Prostate gland (tissue), 2 donors: ENCODE results near the gene PDE4D. TPM values are rescaled to one million over a fixed set of nuclear protein-coding genes. Genes with fewer than 3 reads are reported as not detected.
"Not testable (repeated sequence)": the region's sequence is repeated elsewhere in the genome, so short reads cannot be mapped to it uniquely, and the experiment has no call there.

Experiments used
- DNase-seq: peaks from one replicate; pipeline ENCODE4 v3.0.0-alpha.2; 2019; ENCODE audit warnings: low spot score
- H3K27ac ChIP-seq, 2 donors: fragments of 200-600 bp; sonication (generic); 2 replicates each; pipeline ENCODE4 v1.5.1; 2017 to 2019
- H3K27me3 ChIP-seq: fragments of 200-600 bp; sonication (generic); replicated peaks from 2 replicates; pipeline ENCODE4 v1.5.1; 2019; ENCODE audit not compliant: insufficient read depth
- H3K36me3 ChIP-seq, 2 donors: fragments of 200-600 bp; sonication (generic); 1 replicate in 1 of 2; 2 replicates in 1 of 2; pipeline versions ENCODE4 v1.5.1 to v1.8.1; 2017 to 2019
- H3K4me1 ChIP-seq: fragments of 200-600 bp; sonication (generic); replicated peaks from 2 replicates; pipeline ENCODE4 v1.5.1; 2019
- H3K4me3 ChIP-seq, 2 donors: fragments of 200-600 bp; sonication (generic); 2 replicates each; pipeline ENCODE4 v1.5.1; 2017 to 2019
- H3K9me3 ChIP-seq: fragments of 200-600 bp; sonication (generic); 2 replicates; pipeline ENCODE4 v1.5.1; 2017
- POLR2A ChIP-seq: fragments of 450-650 bp; IDR thresholded peaks from one replicate; pipeline ENCODE4 v1.6.1; 2016; ENCODE audit warnings: antibody characterized with exemption, mild to moderate bottlenecking
- POLR2AphosphoS5 ChIP-seq: sonication (generic); formaldehyde crosslinking; IDR thresholded peaks from one replicate; pipeline ENCODE4 v1.6.1; 2017; ENCODE audit warnings: antibody characterized with exemption
- WGBS: methylation state at CpG from one replicate; pipeline ENCODE4 v1.1.5; 2018; 5-methylcytosine and 5-hydroxymethylcytosine counted together
- intact Hi-C: fragments of 100-400 bp; cut with DNase I; formaldehyde crosslinking; loops from one replicate; pipeline ENCODE4 v1.14.2; 2022
- total RNA-seq, 2 donors: library from RNA; depleted of rRNA; stranded (reverse); fragments of >200 nt; gene quantifications; one replicate each; pipeline ENCODE4 v1.1.0, GENCODE V29; 2016
- TF ChIP-seq, protein P1 (sequence below), 4 experiments: fragments of 200-600 bp in 2 of 4; fragments of 450-650 bp in 2 of 4; sonication (generic) in 2 of 4; IDR thresholded peaks; 1 replicate in 3 of 4; 2 replicates in 1 of 4; pipeline ENCODE4 v1.5.1; 2016 to 2019; ENCODE audit warnings: antibody characterized with exemption in 4 of 4, mild to moderate bottlenecking in 2 of 4, moderate library complexity in 2 of 4

Gene PDE4D
- total RNA-seq, 2 donors from 2014 or later = 64.2 to 75.6 TPM

- 83% methylated on average over 3 of the region's 3 CpGs for WGBS
Measured at GRCh38 chr5:59000211-59000610, 893.3 kb downstream of the PDE4D start.

GRCh38 chr5:58999804-59000203 is 893.7 kb downstream of the PDE4D start:
- no peak overlapping the region for H3K27ac ChIP-seq
- H3K27me3 ChIP-seq = no peaks in the 10 kb centered on the region
- no peak for TF ChIP-seq POLR2AphosphoS5
- H3K9me3 ChIP-seq = no peaks in the 10 kb centered on the region
- H3K36me3 ChIP-seq = no peaks in the 10 kb centered on the region
- 97% methylated on average over 7 of the region's 7 CpGs for WGBS
- H3K4me3 ChIP-seq = no peak overlapping the region
- intact Hi-C loops = loop anchor here (10.0 kb wide), 1 partner anchor 105 kb away; no protein-coding TSS in a partner anchor
- H3K4me1 ChIP-seq = no peaks in the 10 kb centered on the region
- no peak for DNase-seq

More at GRCh38 chr5:59000211-59000610, 893.3 kb downstream of the PDE4D start:
- Histone ChIP-seq H3K9me3 (no peaks in the 10 kb centered on the region), H3K4me1 (no peaks in the 10 kb centered on the region), H3K27me3 (no peaks in the 10 kb centered on the region), H3K27ac (no peak overlapping the region), H3K36me3 (no peaks in the 10 kb centered on the region), H3K4me3 (no peak overlapping the region)
- intact Hi-C loops = loop anchor here (10.0 kb wide), 1 partner anchor 105 kb away; no protein-coding TSS in a partner anchor
- DNase-seq = no peak
- TF ChIP-seq, protein P1, sequence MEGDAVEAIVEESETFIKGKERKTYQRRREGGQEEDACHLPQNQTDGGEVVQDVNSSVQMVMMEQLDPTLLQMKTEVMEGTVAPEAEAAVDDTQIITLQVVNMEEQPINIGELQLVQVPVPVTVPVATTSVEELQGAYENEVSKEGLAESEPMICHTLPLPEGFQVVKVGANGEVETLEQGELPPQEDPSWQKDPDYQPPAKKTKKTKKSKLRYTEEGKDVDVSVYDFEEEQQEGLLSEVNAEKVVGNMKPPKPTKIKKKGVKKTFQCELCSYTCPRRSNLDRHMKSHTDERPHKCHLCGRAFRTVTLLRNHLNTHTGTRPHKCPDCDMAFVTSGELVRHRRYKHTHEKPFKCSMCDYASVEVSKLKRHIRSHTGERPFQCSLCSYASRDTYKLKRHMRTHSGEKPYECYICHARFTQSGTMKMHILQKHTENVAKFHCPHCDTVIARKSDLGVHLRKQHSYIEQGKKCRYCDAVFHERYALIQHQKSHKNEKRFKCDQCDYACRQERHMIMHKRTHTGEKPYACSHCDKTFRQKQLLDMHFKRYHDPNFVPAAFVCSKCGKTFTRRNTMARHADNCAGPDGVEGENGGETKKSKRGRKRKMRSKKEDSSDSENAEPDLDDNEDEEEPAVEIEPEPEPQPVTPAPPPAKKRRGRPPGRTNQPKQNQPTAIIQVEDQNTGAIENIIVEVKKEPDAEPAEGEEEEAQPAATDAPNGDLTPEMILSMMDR (IDR thresholded peaks at IDR 0.05) = no peak
- TF ChIP-seq POLR2AphosphoS5 (no peak), POLR2A (no peak)

DNA sequence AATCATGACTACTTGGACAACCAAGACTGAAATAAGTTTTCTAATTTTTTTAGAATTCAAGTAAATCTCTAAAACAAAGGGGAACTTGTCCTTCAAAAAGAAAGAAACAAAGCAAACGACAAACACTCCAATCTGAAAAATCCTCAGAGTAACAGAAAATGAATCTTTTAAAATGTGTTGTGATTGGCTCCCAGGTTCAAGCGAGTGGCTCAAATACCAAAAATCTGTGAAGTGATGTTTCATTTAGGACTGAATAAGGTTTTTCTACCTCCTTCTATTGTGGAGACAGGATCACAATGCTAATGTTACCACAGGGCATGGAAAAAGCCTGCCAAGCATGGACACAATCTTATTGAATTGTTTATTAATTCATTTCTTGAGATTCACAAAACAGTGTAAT is 895.0 kb downstream of the PDE4D start:
- TF ChIP-seq POLR2A (no peak), POLR2AphosphoS5 (no peak)
- TF ChIP-seq, protein P1 (IDR thresholded peaks at IDR 0.05) = no peak
- intact Hi-C loops = no loop called here
- 60% methylated on average over 2 of the region's 2 CpGs for WGBS

GRCh38 chr5:58995779-58996178 is 897.7 kb downstream of the PDE4D start:
- H3K4me1 ChIP-seq, H3K9me3 ChIP-seq, H3K27me3 ChIP-seq, H3K27ac ChIP-seq, H3K36me3 ChIP-seq, DNase-seq, H3K4me3 ChIP-seq, intact Hi-C loops: not testable (repeated sequence)
- WGBS = 92% methylated on average over 3 of the region's 3 CpGs

More for the DNA sequence above, 895.0 kb downstream of the PDE4D start:
- H3K27ac ChIP-seq = no peak overlapping the region
- no peaks in the 10 kb centered on the region for H3K27me3 ChIP-seq
- DNase-seq = no peak
- H3K4me1 ChIP-seq = no peaks in the 10 kb centered on the region
- H3K9me3 ChIP-seq = no peaks in the 10 kb centered on the region
- H3K4me3 ChIP-seq = no peak overlapping the region
- no peaks in the 10 kb centered on the region for H3K36me3 ChIP-seq

DNA sequence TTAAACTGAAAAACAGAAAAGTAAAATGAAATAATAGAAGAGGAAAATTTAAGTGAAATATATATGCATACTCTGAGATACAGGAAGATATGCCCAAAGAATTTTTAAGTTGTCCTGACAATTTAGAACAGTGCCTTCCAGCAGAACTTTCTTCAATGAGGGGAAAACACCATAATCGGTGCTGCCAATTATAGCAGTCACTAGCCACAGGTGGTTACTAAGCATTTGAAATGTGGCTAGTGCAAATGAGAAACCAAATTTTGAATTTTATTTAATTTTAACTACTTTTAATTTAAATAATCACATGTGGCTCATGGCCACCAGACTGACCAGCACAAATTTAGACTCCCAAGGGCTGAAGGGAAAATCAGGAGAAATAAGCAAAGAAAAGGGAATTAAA is 900.1 kb downstream of the PDE4D start:
- Histone ChIP-seq H3K4me3 (no peak overlapping the region), H3K4me1 (no peaks in the 10 kb centered on the region), H3K27ac (no peak overlapping the region), H3K27me3 (no peaks in the 10 kb centered on the region), H3K36me3 (no peaks in the 10 kb centered on the region), H3K9me3 (no peaks in the 10 kb centered on the region)
- TF ChIP-seq POLR2A = no peak
- TF ChIP-seq, protein P1 (IDR thresholded peaks at IDR 0.05) = no peak
- no peak for TF ChIP-seq POLR2AphosphoS5
- no peak for DNase-seq
- WGBS = 84% methylated on average over 1 of the region's 1 CpG
- intact Hi-C loops = no loop called here

DNA sequence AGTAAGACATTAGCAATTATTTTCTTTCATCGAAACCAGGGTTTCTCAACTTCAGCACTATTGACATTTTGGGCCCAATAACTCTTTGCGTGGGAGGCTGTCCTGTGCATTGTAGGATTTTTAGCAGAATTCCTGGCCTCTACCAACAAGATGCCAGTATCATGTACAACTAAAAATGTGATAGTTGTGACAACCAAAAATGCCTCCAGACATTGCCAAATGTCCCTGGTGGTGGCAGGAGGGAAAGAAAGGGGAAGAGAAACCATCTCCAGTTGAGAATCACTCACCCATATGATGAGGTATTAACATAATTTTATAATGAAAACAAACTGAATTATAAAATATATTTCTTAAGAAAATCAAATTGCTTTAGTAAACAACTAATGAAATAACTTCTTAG is 904.6 kb downstream of the PDE4D start:
- no peak overlapping the region for H3K4me3 ChIP-seq
- 99% methylated on average over 2 of the region's 2 CpGs for WGBS

More for the DNA sequence above, 904.6 kb downstream of the PDE4D start:
- TF ChIP-seq, protein P1 (IDR thresholded peaks at IDR 0.05) = no peak
- TF ChIP-seq POLR2AphosphoS5 = no peak
- DNase-seq = no peak
- Histone ChIP-seq H3K27ac (no peak overlapping the region), H3K36me3 (no peaks in the 10 kb centered on the region), H3K4me1 (no peaks in the 10 kb centered on the region), H3K27me3 (no peaks in the 10 kb centered on the region), H3K9me3 (no peaks in the 10 kb centered on the region)
- intact Hi-C loops = no loop called here
